Smooth muscle cell (in vitro differentiated cells): Measurements from ENCODE around the gene CTRB1. TPM values are rescaled to one million over a fixed set of nuclear protein-coding genes. Genes with fewer than 3 reads are reported as not detected.

Experiments
- DNase-seq: peaks from one replicate; lab custom pipeline; 2025; ENCODE audit not compliant: unreplicated experiment; lab: John Stamatoyannopoulos, UW
- H2AFZ ChIP-seq: fragments of 200-600 bp; sonication (generic); 2 replicates; pipeline ENCODE4 v1.6.0; 2016; ENCODE audit warnings: antibody characterized with exemption, low read depth, mild to moderate bottlenecking
- H3F3A ChIP-seq: fragments of 200-600 bp; sonication (generic); 2 replicates; pipeline ENCODE4 v1.6.0; 2017; ENCODE audit warnings: antibody characterized with exemption, low read depth
- H3K27ac ChIP-seq: fragments of 200-600 bp; sonication (generic); 2 replicates; pipeline ENCODE4 v1.5.1; 2016; ENCODE audit warnings: low read depth, mild to moderate bottlenecking
- H3K27me3 ChIP-seq: fragments of 200-600 bp; sonication (generic); 2 replicates; pipeline ENCODE4 v1.6.1; 2016; ENCODE audit warnings: low read depth, mild to moderate bottlenecking
- H3K36me3 ChIP-seq: fragments of 200-600 bp; sonication (generic); 2 replicates; pipeline ENCODE4 v1.5.1; 2016; ENCODE audit warnings: low read depth
- H3K4me1 ChIP-seq: fragments of 200-600 bp; sonication (generic); 2 replicates; pipeline ENCODE4 v1.5.1; 2016; ENCODE audit warnings: low read depth
- H3K4me2 ChIP-seq: fragments of 200-600 bp; sonication (generic); 2 replicates; pipeline ENCODE4 v1.6.0; 2016; ENCODE audit warnings: mild to moderate bottlenecking
- H3K4me3 ChIP-seq: fragments of 200-600 bp; sonication (generic); 2 replicates; pipeline ENCODE4 v1.5.1; 2016; ENCODE audit warnings: mild to moderate bottlenecking
- H3K79me2 ChIP-seq: fragments of 200-600 bp; sonication (generic); 2 replicates; pipeline ENCODE4 v1.6.0; 2016; ENCODE audit warnings: low read depth, mild to moderate bottlenecking
- H3K9ac ChIP-seq: fragments of 200-600 bp; sonication (generic); 2 replicates; pipeline ENCODE4 v1.6.0; 2016; ENCODE audit warnings: low read depth
- H3K9me3 ChIP-seq: fragments of 200-600 bp; sonication (generic); replicated peaks from 2 replicates; pipeline ENCODE4 v1.5.1; 2016; ENCODE audit warnings: low read depth
- H4K20me1 ChIP-seq: fragments of 200-600 bp; sonication (generic); 2 replicates; pipeline ENCODE4 v1.6.0; 2016; ENCODE audit warnings: low read depth
- CTCF ChIP-seq: fragments of 200-600 bp; sonication (generic); IDR thresholded peaks from 2 replicates; pipeline ENCODE4 v1.5.1; 2017; ENCODE audit warnings: borderline replicate concordance, mild to moderate bottlenecking, antibody characterized with exemption; ENCODE audit not compliant: insufficient read depth, poor library complexity, severe bottlenecking
- WGBS: methylation state at CpG from one replicate; pipeline ENCODE4 v1.1.7; 2016; ENCODE audit warnings: low lambda C conversion rate; 5-methylcytosine and 5-hydroxymethylcytosine counted together
- polyA plus RNA-seq: library from polyadenylated mRNA; unstranded; fragments of >200 nt; fragmentation: Nextera tagmentation; extraction: Ambion mirVana; gene quantifications from 2 replicates; pipeline ENCODE4 v1.2.1, GENCODE V29; 2016
- total RNA-seq: library from RNA; depleted of rRNA; stranded (reverse); fragments of >200 nt; gene quantifications from 2 replicates; pipeline ENCODE4 v1.2.3, GENCODE V29; 2014

CTRB1 gene
- total and polyA plus RNA-seq, 2 experiments from 2014 or later, result 1.9 TPM; not detected in 1

- Histone ChIP-seq H3K9ac (no peak overlapping the region), H3K27ac (no peak overlapping the region), H3K9me3 (no peaks in the 10 kb centered on the region), H2AFZ (no peak overlapping the region), H3K36me3 (no peaks in the 10 kb centered on the region), H4K20me1 (no peaks in the 10 kb centered on the region), H3K4me1 (no peaks in the 10 kb centered on the region), H3K4me2 (no peak overlapping the region), H3K4me3 (no peak overlapping the region), H3K27me3 (peaks cover 5% of the 10 kb centered on the region), H3F3A (no peaks in the 10 kb centered on the region), H3K79me2 (no peaks in the 10 kb centered on the region)
- 89% methylated on average over 8 of the region's 8 CpGs for WGBS
- no peak for DNase-seq
- no peak for TF ChIP-seq CTCF
Measured at GRCh38 chr16:75189638-75190245, 29.0 kb upstream of the CTRB1 start.

- H3K9ac ChIP-seq, result no peak overlapping the region
- no peaks in the 10 kb centered on the region for H4K20me1 ChIP-seq
- H3K27me3 ChIP-seq, result peaks cover 5% of the 10 kb centered on the region
- no peaks in the 10 kb centered on the region for H3K79me2 ChIP-seq
- H3K4me1 ChIP-seq, result no peaks in the 10 kb centered on the region
- H3K9me3 ChIP-seq, result no peaks in the 10 kb centered on the region
- WGBS, result 66% methylated on average over 21 of the region's 21 CpGs
- DNase-seq, result no peak
- H3K27ac ChIP-seq, result no peak overlapping the region
- no peaks in the 10 kb centered on the region for H3F3A ChIP-seq
- H2AFZ ChIP-seq, result no peak overlapping the region
- no peaks in the 10 kb centered on the region for H3K36me3 ChIP-seq
- H3K4me3 ChIP-seq, result no peak overlapping the region
- TF ChIP-seq CTCF, result no peak
- H3K4me2 ChIP-seq, result peak overlapping the region; percentile 10
Measured at GRCh38 chr16:75192606-75193264, 26.1 kb upstream of the CTRB1 start.

GRCh38 chr16:75193265-75193650 is 25.5 kb upstream of the CTRB1 start:
- H4K20me1 ChIP-seq, result no peaks in the 10 kb centered on the region
- no peak for TF ChIP-seq CTCF
- H3K9ac ChIP-seq, result no peak overlapping the region
- H3K4me1 ChIP-seq, result no peaks in the 10 kb centered on the region
- H3K36me3 ChIP-seq, result no peaks in the 10 kb centered on the region
- no peaks in the 10 kb centered on the region for H3F3A ChIP-seq
- no peaks in the 10 kb centered on the region for H3K79me2 ChIP-seq
- WGBS, result 29% methylated on average over 4 of the region's 4 CpGs
- H3K4me2 ChIP-seq, result peak overlapping the region; percentile 10
- no peak overlapping the region for H3K27ac ChIP-seq
- peaks cover 5% of the 10 kb centered on the region for H3K27me3 ChIP-seq
- no peak overlapping the region for H3K4me3 ChIP-seq
- H3K9me3 ChIP-seq, result no peaks in the 10 kb centered on the region
- DNase-seq, result no peak
- no peak overlapping the region for H2AFZ ChIP-seq
